ENCODE measurements around the gene CRYBB2. TPM values are rescaled to one million over a fixed set of nuclear protein-coding genes. Genes with fewer than 3 reads are reported as not detected.
"Not testable (repeated sequence)": the region's sequence is repeated elsewhere in the genome, so short reads cannot be mapped to it uniquely, and the experiment has no call there.

CRYBB2 gene
- total RNA-seq, 1 experiment from 2014 or later = not detected

GRCh38 chr22:25212337-25212736, 7.1 kb upstream of the CRYBB2 start:
- H3K27me3 ChIP-seq (ENCODE audit: low read length) = no peaks in the 10 kb centered on the region
- H3K4me3 ChIP-seq (ENCODE audit: low read length) = no peak overlapping the region
- no peaks in the 10 kb centered on the region for H3K9me3 ChIP-seq (ENCODE audit: low read length)
- H3K36me3 ChIP-seq (ENCODE audit: insufficient read depth, low read length) = no peaks in the 10 kb centered on the region
- no peaks in the 10 kb centered on the region for H3K79me2 ChIP-seq (ENCODE audit: low read length)
- no peak overlapping the region for H3K27ac ChIP-seq (ENCODE audit: low read length)
- no peaks in the 10 kb centered on the region for H3K9me2 ChIP-seq (replicated peaks; ENCODE audit: insufficient read depth, low read length)
- no peak overlapping the region for H3K9ac ChIP-seq (ENCODE audit: low read length)
- H4K20me1 ChIP-seq (ENCODE audit: insufficient read depth, low read depth, low read length) = no peaks in the 10 kb centered on the region
- H3K4me2 ChIP-seq (ENCODE audit: low read depth, low read length, poor library complexity, severe bottlenecking) = peak overlapping the region; percentile 9
- peak; percentile 45 for DNase-seq
- H2AFZ ChIP-seq (ENCODE audit: low read length) = peak overlapping the region; percentile 58; the same call in 1 of the 2 replicates
- no peaks in the 10 kb centered on the region for H3K4me1 ChIP-seq (ENCODE audit: low read length)

- Histone ChIP-seq H4K20me1 (ENCODE audit: insufficient read depth, low read depth, low read length) (no peaks in the 10 kb centered on the region), H3K36me3 (ENCODE audit: insufficient read depth, low read length) (no peaks in the 10 kb centered on the region), H3K27ac (ENCODE audit: low read length) (no peak overlapping the region), H3K4me3 (ENCODE audit: low read length) (no peak overlapping the region), H3K9me3 (ENCODE audit: low read length) (no peaks in the 10 kb centered on the region), H3K4me1 (ENCODE audit: low read length) (no peaks in the 10 kb centered on the region), H3K9ac (ENCODE audit: low read length) (no peak overlapping the region), H2AFZ (ENCODE audit: low read length) (no peak overlapping the region), H3K27me3 (ENCODE audit: low read length) (no peaks in the 10 kb centered on the region), H3K4me2 (ENCODE audit: low read depth, low read length, poor library complexity, severe bottlenecking) (no peak overlapping the region), H3K79me2 (ENCODE audit: low read length) (no peaks in the 10 kb centered on the region), H3K9me2 (replicated peaks; ENCODE audit: insufficient read depth, low read length) (no peaks in the 10 kb centered on the region)
- DNase-seq = no peak
These were observed 6.2 kb upstream of the CRYBB2 start for GRCh38 chr22:25213221-25213620.

- Histone ChIP-seq H3K4me3 (ENCODE audit: low read length) (no peak overlapping the region), H3K79me2 (ENCODE audit: low read length) (no peaks in the 10 kb centered on the region), H3K4me1 (ENCODE audit: low read length) (no peaks in the 10 kb centered on the region), H3K27ac (ENCODE audit: low read length) (no peak overlapping the region), H3K9me3 (ENCODE audit: low read length) (no peaks in the 10 kb centered on the region), H2AFZ (ENCODE audit: low read length) (no peak overlapping the region), H3K9me2 (replicated peaks; ENCODE audit: insufficient read depth, low read length) (no peaks in the 10 kb centered on the region), H3K27me3 (ENCODE audit: low read length) (no peaks in the 10 kb centered on the region), H4K20me1 (ENCODE audit: insufficient read depth, low read depth, low read length) (no peaks in the 10 kb centered on the region), H3K9ac (ENCODE audit: low read length) (no peak overlapping the region), H3K4me2 (ENCODE audit: low read depth, low read length, poor library complexity, severe bottlenecking) (no peak overlapping the region), H3K36me3 (ENCODE audit: insufficient read depth, low read length) (no peaks in the 10 kb centered on the region)
- DNase-seq = no peak
These were observed 3.2 kb upstream of the CRYBB2 start for GRCh38 chr22:25216230-25216629.

- H3K4me3 ChIP-seq (ENCODE audit: low read length) = no peak overlapping the region
- no peak overlapping the region for H3K27ac ChIP-seq (ENCODE audit: low read length)
- no peaks in the 10 kb centered on the region for H3K36me3 ChIP-seq (ENCODE audit: insufficient read depth, low read length)
- H3K4me2 ChIP-seq (ENCODE audit: low read depth, low read length, poor library complexity, severe bottlenecking) = no peak overlapping the region
- H3K9me3 ChIP-seq (ENCODE audit: low read length) = no peaks in the 10 kb centered on the region
- no peaks in the 10 kb centered on the region for H4K20me1 ChIP-seq (ENCODE audit: insufficient read depth, low read depth, low read length)
- H3K9ac ChIP-seq (ENCODE audit: low read length) = no peak overlapping the region
- no peak overlapping the region for H2AFZ ChIP-seq (ENCODE audit: low read length)
- H3K79me2 ChIP-seq (ENCODE audit: low read length) = no peaks in the 10 kb centered on the region
- no peak for DNase-seq
- H3K4me1 ChIP-seq (ENCODE audit: low read length) = no peaks in the 10 kb centered on the region
- no peaks in the 10 kb centered on the region for H3K9me2 ChIP-seq (replicated peaks; ENCODE audit: insufficient read depth, low read length)
- no peaks in the 10 kb centered on the region for H3K27me3 ChIP-seq (ENCODE audit: low read length)
These were observed 556 bp downstream of the CRYBB2 start for GRCh38 chr22:25219948-25220442.

GRCh38 chr22:25221790-25222189, 2.4 kb downstream of the CRYBB2 start:
- Histone ChIP-seq H3K4me3 (ENCODE audit: low read length) (no peak overlapping the region), H3K79me2 (ENCODE audit: low read length) (no peaks in the 10 kb centered on the region), H3K36me3 (ENCODE audit: insufficient read depth, low read length) (no peaks in the 10 kb centered on the region), H3K9me3 (ENCODE audit: low read length) (no peaks in the 10 kb centered on the region), H3K9me2 (replicated peaks; ENCODE audit: insufficient read depth, low read length) (no peaks in the 10 kb centered on the region), H3K9ac (ENCODE audit: low read length) (no peak overlapping the region), H3K4me2 (ENCODE audit: low read depth, low read length, poor library complexity, severe bottlenecking) (no peak overlapping the region), H3K27ac (ENCODE audit: low read length) (no peak overlapping the region), H4K20me1 (ENCODE audit: insufficient read depth, low read depth, low read length) (no peaks in the 10 kb centered on the region), H2AFZ (ENCODE audit: low read length) (no peak overlapping the region), H3K4me1 (ENCODE audit: low read length) (no peaks in the 10 kb centered on the region), H3K27me3 (ENCODE audit: low read length) (no peaks in the 10 kb centered on the region)
- DNase-seq = no peak

GRCh38 chr22:25223269-25223850, 3.9 kb downstream of the CRYBB2 start:
- Histone ChIP-seq H3K9me3 (ENCODE audit: low read length) (no peaks in the 10 kb centered on the region), H4K20me1 (ENCODE audit: insufficient read depth, low read depth, low read length) (no peaks in the 10 kb centered on the region), H3K9ac (ENCODE audit: low read length) (no peak overlapping the region), H3K27ac (ENCODE audit: low read length) (no peak overlapping the region), H3K27me3 (ENCODE audit: low read length) (no peaks in the 10 kb centered on the region), H3K9me2 (replicated peaks; ENCODE audit: insufficient read depth, low read length) (no peaks in the 10 kb centered on the region), H3K4me3 (ENCODE audit: low read length) (no peak overlapping the region), H2AFZ (ENCODE audit: low read length) (no peak overlapping the region), H3K79me2 (ENCODE audit: low read length) (no peaks in the 10 kb centered on the region), H3K4me1 (ENCODE audit: low read length) (no peaks in the 10 kb centered on the region), H3K4me2 (ENCODE audit: low read depth, low read length, poor library complexity, severe bottlenecking) (no peak overlapping the region), H3K36me3 (ENCODE audit: insufficient read depth, low read length) (no peaks in the 10 kb centered on the region)
- no peak for DNase-seq

- Histone ChIP-seq H3K27ac (ENCODE audit: low read length) (no peak overlapping the region), H3K9ac (ENCODE audit: low read length) (no peak overlapping the region), H3K9me2 (replicated peaks; ENCODE audit: insufficient read depth, low read length) (no peaks in the 10 kb centered on the region), H3K79me2 (ENCODE audit: low read length) (no peaks in the 10 kb centered on the region), H3K4me1 (ENCODE audit: low read length) (no peaks in the 10 kb centered on the region), H2AFZ (ENCODE audit: low read length) (no peak overlapping the region), H3K4me3 (ENCODE audit: low read length) (no peak overlapping the region), H3K27me3 (ENCODE audit: low read length) (no peaks in the 10 kb centered on the region), H3K9me3 (ENCODE audit: low read length) (no peaks in the 10 kb centered on the region), H4K20me1 (ENCODE audit: insufficient read depth, low read depth, low read length) (no peaks in the 10 kb centered on the region), H3K36me3 (ENCODE audit: insufficient read depth, low read length) (no peaks in the 10 kb centered on the region), H3K4me2 (ENCODE audit: low read depth, low read length, poor library complexity, severe bottlenecking) (no peak overlapping the region)
- no peak for DNase-seq
These were observed 9.4 kb downstream of the CRYBB2 start for GRCh38 chr22:25228822-25229221.

- not testable (repeated sequence) for H3K4me1 ChIP-seq (ENCODE audit: low read length); H3K4me2 ChIP-seq (ENCODE audit: low read depth, low read length, poor library complexity, severe bottlenecking); H3K9me3 ChIP-seq (ENCODE audit: low read length); H3K4me3 ChIP-seq (ENCODE audit: low read length); H3K27me3 ChIP-seq (ENCODE audit: low read length); H4K20me1 ChIP-seq (ENCODE audit: insufficient read depth, low read depth, low read length); DNase-seq; H3K36me3 ChIP-seq (ENCODE audit: insufficient read depth, low read length); H3K9me2 ChIP-seq (replicated peaks; ENCODE audit: insufficient read depth, low read length); H3K79me2 ChIP-seq (ENCODE audit: low read length); H2AFZ ChIP-seq (ENCODE audit: low read length); H3K27ac ChIP-seq (ENCODE audit: low read length); H3K9ac ChIP-seq (ENCODE audit: low read length)
These were observed 11.3 kb downstream of the CRYBB2 start for GRCh38 chr22:25230760-25231159.

All from Karpas-422 (cell line).